Hepatic stellate cell (primary cell): ENCODE measurements around the gene TRABD2B.

Experiments used
- DNase-seq: peaks from one replicate; pipeline ENCODE4 v3.0.0; 2011; ENCODE audit warnings: low spot score

TRABD2B gene

GRCh38 chr1:47795102-47795501 is 202.1 kb downstream of the TRABD2B start:
- no peak for DNase-seq

- no peak for DNase-seq
Observed at GRCh38 chr1:47794530-47794929, 202.7 kb downstream of the TRABD2B start.

- DNase-seq, result no peak
Observed at GRCh38 chr1:47794081-47794480, 203.1 kb downstream of the TRABD2B start.

GRCh38 chr1:47793563-47793962 is 203.6 kb downstream of the TRABD2B start:
- DNase-seq, result no peak

GRCh38 chr1:47792779-47793178 is 204.4 kb downstream of the TRABD2B start:
- DNase-seq, result no peak

- DNase-seq, result no peak
Observed at GRCh38 chr1:47791879-47792608, 205.1 kb downstream of the TRABD2B start.

- no peak for DNase-seq
Observed at GRCh38 chr1:47788761-47789160, 208.4 kb downstream of the TRABD2B start.

- DNase-seq, result no peak
Observed at GRCh38 chr1:47787560-47787959, 209.6 kb downstream of the TRABD2B start.

GRCh38 chr1:47786316-47786715 is 210.9 kb downstream of the TRABD2B start:
- DNase-seq, result no peak

- no peak for DNase-seq
Observed at GRCh38 chr1:47785561-47786271, 211.5 kb downstream of the TRABD2B start.

GRCh38 chr1:47785118-47785517 is 212.1 kb downstream of the TRABD2B start:
- DNase-seq, result no peak

- DNase-seq, result no peak
Observed at GRCh38 chr1:47784497-47784822, 212.7 kb downstream of the TRABD2B start.

GRCh38 chr1:47783638-47784496 is 213.3 kb downstream of the TRABD2B start:
- DNase-seq, result no peak

GRCh38 chr1:47782414-47783166 is 214.6 kb downstream of the TRABD2B start:
- DNase-seq, result no peak

- DNase-seq, result no peak
Observed at GRCh38 chr1:47781171-47781959, 215.8 kb downstream of the TRABD2B start.

GRCh38 chr1:47780469-47780995 is 216.7 kb downstream of the TRABD2B start:
- no peak for DNase-seq

GRCh38 chr1:47779613-47780012 is 217.6 kb downstream of the TRABD2B start:
- DNase-seq, result no peak

- no peak for DNase-seq
Observed at GRCh38 chr1:47778280-47778679, 218.9 kb downstream of the TRABD2B start.

- no peak for DNase-seq
Observed at GRCh38 chr1:47777322-47777721, 219.9 kb downstream of the TRABD2B start.

- DNase-seq, result no peak
Observed at GRCh38 chr1:47776667-47777131, 220.5 kb downstream of the TRABD2B start.
